SK-N-SH (cell line): ENCODE measurements around the gene CHKB.

ENCODE experiments used
- CHD2 ChIP-seq: fragments of 150-350 bp; IDR thresholded peaks from 2 replicates; pipeline ENCODE4 v1.6.1; 2018; ENCODE audit warnings: low read length; ENCODE audit not compliant: partially characterized antibody
- JUND ChIP-seq: IDR thresholded peaks from 2 replicates; pipeline ENCODE4 v1.4.0; 2012

DNA sequence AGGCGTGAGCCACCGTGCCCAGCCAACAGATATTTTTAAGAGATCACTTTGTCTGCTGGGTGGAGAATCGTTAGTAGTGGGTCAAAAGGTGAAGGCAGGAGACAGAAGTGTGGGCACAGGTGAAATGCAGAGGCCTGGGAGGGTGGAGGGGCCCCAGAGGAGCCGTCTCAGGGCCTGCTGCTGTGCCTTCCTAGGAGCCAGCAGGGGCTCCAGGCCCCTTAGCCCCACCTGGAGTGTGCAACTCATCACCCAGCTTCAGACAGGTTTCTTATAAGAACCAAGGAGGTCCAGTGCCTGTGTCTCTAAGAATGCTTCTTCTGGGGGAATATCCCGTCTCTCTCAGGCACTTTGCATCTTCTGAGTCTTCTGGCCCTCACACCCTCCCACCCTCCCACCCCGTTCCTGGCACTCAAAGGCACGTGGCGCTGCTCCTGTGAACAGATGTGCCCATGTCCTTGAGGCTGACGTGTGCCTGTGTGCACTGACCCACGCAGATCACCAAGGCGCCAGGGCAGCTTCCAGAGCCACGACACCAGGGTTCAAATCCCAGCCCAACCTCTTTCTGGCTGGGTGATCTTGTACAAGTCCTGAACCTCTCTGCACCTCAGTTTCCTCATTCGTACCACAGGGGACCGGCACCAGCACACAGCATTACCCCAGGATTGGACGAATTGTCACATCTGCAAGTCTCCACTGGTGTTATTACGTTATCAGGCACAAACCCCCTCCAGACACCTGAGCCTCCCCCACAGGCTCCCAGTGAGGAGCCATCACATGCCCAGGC lies 41.9 kb upstream of the CHKB start:
- TF ChIP-seq JUND (no peak), CHD2 (no peak)
